GM18858 (cell line): Measurements from ENCODE around the gene PRND.

Experiments
- ATAC-seq: cut with Tn5 transposase; IDR thresholded peaks from one replicate; pipeline ENCODE4 v1.9.1; 2021; ENCODE audit not compliant: unreplicated experiment

PRND gene

DNA sequence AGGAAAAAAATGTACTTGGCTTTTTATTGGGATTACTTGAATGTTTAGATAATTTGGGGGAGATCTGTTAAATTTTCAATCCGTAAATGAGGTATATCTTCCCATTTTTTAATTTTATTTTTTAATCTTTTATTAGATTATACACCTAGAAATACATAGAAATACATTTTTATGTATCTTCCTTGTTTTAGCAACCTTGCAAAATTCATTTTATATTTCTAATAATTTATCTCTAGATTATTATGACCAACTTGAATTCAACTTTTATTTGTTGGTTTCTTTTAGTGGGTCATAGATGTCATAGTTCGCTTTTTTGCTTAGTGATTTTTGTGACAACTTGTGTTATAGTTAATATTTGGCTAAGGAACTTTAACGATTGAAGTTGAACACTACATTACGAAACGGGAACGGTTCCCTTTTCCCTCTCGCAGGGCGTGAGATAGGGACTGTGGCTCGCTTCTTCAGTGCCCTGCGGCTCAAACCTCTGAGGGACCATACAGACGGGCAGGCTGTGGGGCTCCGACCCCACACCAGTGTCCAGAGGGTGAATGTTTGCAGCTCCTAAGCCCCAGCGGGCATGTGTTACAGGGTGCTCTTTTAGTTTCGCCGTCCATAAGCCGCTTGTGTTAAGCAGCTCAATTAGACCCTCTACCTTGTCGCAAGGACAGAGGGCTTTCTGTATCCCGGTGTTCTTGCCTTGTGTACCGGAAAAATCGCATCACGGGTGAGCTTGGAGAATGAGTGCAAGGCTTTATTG is 53.8 kb downstream of the PRND start:
- no peak for ATAC-seq

DNA sequence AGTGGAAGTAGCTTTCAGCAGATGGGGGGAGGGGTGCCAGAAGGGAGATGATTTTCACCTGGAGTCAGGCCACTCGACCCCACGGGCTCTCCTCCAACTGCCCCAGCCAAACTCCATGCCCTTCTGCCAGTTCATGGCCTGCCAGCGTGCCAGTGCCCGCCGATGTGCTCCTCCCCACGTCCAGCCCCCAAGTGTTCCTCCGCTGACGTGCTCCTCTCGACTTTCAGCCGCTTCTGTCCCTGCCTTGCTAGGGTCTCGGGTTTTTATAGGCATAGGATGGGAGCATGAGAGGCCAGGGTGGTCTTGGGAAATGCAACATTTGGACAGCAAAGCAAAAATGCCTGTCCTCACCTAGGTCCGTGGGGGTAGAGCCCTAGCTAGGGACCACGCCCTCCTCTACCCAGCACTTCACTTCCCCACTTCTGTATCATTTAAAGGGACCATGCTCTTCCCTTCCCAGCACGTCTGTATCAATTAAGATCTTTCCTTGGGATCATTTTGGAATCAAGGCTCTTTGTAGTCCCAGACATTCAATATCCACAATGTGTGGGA is 54.4 kb downstream of the PRND start:
- ATAC-seq, result no peak
